GM12891 (cell line): Measurements from ENCODE around the gene ISG20.

Source experiments
- DNase-seq: peaks from one replicate; pipeline ENCODE4 v3.0.0; 2011; ENCODE audit warnings: low spot score; ENCODE audit not compliant: insufficient read length
- FAIRE-seq: peaks from 2 replicates; lab custom pipeline; 2011; peaks lifted over from hg19 to GRCh38; lab: Jason Lieb, UNC
- PAX5 ChIP-seq: IDR thresholded peaks from 2 replicates; pipeline ENCODE4 v1.6.1; 2011; ENCODE audit warnings: low read length, moderate library complexity, mild to moderate bottlenecking; ENCODE audit not compliant: insufficient read depth, severe bottlenecking
- POLR2A ChIP-seq: IDR thresholded peaks from 2 replicates; pipeline ENCODE4 v1.6.1; 2011; ENCODE audit warnings: low read depth, low read length, control low read depth
- POLR2AphosphoS5 ChIP-seq: IDR thresholded peaks from 2 replicates; pipeline ENCODE4 v1.6.1; 2011; ENCODE audit warnings: low read depth, low read length, control low read depth
- POU2F2 ChIP-seq: IDR thresholded peaks from 2 replicates; pipeline ENCODE4 v1.6.1; 2011; ENCODE audit warnings: low read depth, mild to moderate bottlenecking, control low read depth, low read length, moderate library complexity
- SPI1 ChIP-seq: IDR thresholded peaks from 2 replicates; pipeline ENCODE4 v1.6.1; 2011; ENCODE audit warnings: low read depth, low read length, control low read depth
- TAF1 ChIP-seq: IDR thresholded peaks from 2 replicates; pipeline ENCODE4 v1.6.1; 2011; ENCODE audit warnings: low read depth, low read length, control low read depth

The ISG20 gene

DNA sequence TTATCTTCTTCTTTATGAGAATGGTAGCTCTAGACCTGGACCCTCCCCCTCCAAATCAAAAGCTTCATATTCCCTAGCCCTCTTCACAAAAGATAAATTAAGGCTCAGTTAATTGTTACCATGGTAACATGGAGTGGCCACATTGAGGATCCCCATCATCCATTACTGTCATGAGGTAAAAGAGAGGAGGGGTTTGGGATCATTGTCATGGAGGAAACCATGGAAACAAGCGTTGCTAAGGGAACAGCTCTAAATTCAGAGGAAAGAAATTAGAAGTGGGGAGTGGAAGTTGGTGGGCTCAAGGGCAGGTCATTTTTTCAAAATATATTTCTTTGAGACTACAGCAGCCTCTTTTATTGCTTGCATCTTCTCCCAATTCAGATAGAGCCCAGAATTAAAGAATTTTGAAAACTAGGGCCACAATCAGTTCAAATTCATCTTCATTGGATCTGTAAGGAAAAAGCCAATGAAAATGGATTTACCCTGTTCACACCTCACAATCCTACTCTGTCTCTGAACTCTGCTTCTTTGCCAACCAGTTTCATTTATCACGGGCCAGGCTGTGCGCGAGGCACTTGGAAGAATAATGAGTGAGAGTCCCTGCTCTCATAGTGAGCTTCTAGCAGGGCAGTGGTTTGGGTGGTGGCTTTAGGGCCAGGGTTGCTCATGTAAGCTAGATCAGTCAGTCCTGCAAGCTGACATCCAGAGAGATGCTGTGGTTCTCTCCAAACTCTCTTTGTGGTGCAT, 29.3 kb upstream of the ISG20 start:
- no peak for TF ChIP-seq POLR2AphosphoS5
- no peak for TF ChIP-seq POU2F2
- no peak for TF ChIP-seq SPI1
- FAIRE-seq (no peak), DNase-seq (no peak)

DNA sequence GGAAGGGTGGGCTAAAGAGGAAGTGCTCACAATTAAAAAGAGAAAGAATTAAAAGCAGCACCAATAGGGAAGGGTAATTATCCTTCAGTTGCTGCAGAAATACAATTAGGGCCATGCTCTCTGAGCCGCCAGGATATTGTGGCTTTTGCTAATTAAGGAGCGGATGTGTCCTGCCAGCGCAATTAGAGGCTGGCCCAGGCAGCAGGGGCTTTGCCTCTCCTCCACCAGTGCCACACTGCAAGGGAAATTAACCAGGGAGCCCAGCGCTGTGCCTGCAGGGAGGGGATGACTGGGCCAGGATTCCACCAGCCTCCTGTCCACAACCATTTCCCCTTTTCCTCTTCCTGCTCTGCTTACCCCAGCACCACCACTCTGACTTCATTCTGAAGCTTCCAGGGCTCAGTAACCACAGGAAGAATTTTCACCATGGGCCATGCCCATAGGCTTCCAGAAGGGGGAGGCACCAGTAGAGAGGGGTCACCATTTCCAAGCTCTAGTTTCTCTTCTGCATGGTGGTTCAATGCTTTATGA, 28.1 kb upstream of the ISG20 start:
- FAIRE-seq (no peak), DNase-seq (no peak)
- no peak for TF ChIP-seq PAX5
- no peak for TF ChIP-seq TAF1
- TF ChIP-seq SPI1 = peak; percentile 32; the same call in 1 of the 2 replicates
- TF ChIP-seq POLR2A = no peak

DNA sequence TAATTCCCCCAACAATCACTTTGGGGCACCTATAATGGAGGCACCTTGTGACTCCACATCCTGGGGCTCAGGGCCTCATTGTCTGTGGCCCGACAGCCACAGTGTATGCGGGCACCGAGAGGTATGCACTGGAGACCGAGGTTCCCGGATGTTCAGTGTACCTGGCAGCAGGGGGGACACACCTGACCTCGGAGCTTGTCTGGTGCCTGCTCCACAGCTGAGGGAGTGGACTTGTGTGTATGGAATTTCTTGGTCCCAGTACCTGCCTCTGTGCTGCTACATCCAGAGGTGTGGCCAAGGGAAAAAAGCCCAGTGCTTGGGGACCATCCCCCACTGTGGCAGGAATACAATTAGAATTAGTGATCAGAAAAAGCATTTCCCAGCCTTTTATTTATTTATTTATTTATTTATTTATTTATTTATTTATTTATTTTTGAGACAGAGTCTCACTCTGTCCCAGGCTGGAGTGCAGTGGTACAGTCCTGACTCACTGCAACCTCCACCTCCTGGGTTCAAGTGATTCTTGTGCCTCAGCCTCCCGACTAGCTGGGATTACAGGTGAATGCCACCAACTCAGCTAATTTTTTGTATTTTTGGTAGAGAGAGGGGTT, 26.5 kb upstream of the ISG20 start:
- FAIRE-seq = no peak
- TF ChIP-seq PAX5 = no peak
- no peak for DNase-seq

DNA sequence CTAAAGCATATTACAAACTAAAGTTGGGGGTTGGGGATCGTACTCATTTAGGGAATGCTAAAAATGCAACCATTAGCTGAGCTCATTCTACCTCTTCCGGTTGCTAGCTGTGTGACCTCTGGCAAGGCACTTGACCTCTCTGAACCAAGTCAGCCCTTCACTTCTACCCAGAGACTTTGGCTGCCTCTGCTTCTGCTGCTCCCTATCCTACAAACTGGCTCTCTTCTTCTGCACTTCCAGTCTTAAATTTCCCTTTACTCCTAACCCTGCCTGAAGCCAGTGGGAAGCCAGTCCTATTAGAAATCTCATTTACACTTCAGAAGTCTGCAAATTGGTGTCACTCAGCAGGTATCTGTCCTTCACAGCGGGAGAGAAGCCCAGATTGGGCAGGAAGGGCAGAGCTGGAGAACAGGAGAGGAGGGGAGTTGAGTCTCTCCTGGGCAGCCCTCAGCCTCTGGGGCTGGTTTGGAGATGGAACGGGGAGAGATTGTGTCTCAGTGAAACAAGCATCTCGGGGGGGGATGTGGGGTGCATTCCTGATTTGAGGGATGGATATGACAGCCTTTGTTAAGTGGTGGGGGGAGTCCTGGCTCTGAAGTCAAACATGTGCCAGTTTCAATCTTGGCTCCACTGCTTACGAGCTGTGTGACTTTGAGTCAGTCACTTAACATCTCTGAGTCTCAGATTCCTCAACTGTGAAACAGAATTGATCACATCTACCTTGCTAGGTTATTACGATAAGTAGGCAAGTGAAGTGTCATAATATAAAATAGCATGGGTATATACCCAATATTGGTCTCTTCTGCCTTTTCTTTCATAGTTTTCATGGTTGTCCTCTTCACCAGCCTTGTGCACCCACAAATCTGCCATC, 25.5 kb upstream of the ISG20 start:
- DNase-seq (no peak), FAIRE-seq (peak; percentile 38)
- TF ChIP-seq TAF1 = no peak

DNA sequence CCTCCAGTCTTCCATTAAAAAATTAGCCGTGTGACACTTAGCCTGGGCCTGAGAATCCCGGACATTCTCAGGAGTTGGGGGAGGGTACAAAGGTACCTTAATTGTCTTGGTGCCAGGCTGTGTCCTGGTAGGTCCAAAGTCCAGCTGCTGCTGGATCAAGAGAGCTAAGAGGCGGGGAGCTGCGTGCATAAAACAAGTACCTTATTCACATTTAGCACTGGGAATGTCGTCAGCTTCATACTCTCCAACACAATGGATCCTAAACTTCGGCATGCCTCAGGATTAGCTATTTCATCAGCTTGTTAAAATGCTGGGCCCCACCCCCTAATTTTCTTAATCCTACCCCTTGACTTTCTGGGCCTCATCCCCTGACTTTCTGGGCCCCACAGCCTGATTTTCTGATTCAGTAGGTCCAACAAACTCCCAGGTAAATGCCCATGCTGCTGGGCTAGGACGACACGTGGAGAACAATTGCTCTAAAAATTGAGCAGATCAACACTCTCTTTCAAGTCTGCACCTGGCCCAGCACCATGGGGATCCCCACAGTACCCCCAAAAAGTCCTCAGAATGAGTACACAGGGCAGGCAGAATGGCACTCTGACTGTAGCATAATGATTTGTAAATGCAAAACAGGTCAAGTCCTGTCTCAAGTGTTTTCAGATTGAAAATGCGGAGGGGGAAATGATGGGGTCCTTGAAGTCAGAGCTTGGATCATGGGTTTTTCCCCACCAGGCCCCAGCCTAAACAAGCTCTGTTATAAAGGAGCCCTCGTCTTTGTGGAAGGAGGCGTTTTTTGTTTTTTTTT, 23.3 kb upstream of the ISG20 start:
- TF ChIP-seq POU2F2 (peak; percentile 83), PAX5 (no peak)
- FAIRE-seq = no peak
- DNase-seq = no peak

DNA sequence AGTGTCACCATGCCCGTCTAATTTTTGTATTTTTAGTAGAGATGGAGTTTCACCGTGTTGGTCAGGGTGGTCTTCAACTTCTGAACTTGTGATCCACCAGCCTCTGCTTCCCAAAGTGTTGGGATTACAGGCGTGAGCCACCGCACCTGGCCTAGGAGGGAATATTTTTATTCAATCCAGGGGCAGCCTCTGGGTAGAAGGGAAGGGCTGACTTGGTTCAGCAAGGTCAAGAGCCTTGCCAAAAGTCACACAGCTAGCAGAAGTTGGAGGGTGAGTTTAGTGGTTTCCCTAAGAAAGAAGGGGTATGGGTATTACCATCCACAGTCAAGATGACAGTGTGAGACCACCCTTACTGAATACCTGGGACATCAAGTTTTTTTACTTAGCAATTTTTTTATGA, 22.6 kb upstream of the ISG20 start:
- no peak for DNase-seq
- TF ChIP-seq TAF1 (no peak), POU2F2 (no peak), POLR2AphosphoS5 (no peak), POLR2A (no peak), PAX5 (no peak), SPI1 (no peak)
- no peak for FAIRE-seq

DNA sequence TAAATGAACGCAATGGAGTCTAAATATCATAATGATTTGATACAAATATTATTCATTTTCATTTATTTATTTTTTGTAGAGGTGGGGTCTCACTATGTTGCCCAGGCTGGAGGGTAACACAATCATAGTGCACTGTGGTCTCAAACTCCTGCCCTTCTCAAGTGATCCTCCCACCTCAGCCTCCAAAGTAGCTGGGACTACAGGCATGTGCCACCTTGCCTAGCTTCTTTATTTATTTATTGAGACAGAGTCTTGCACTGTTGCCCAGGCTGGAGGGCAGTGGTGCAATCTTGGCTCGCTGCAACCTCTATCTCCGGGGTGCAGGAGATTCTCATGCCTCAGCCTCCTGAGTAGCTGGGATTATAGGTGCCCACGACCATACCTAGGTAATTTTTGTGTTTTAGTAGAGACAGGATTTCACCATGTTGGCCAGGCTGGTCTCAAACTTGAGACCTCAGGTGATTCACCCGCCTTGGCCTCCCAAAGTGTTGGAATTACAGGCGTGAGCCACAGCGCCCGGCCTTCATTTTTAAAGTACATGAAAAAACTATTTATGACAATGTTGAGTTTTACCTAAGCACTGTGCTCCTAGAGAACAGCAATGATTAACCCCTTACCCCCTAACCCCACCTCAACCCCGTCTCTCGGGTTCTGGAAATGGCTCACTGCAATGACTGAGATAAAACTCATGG, 21.6 kb upstream of the ISG20 start:
- TF ChIP-seq SPI1 = no peak
- TF ChIP-seq PAX5 = no peak
- no peak for TF ChIP-seq TAF1
- no peak for TF ChIP-seq POLR2A
- TF ChIP-seq POLR2AphosphoS5 = no peak
- no peak for TF ChIP-seq POU2F2
- DNase-seq (no peak), FAIRE-seq (no peak)

DNA sequence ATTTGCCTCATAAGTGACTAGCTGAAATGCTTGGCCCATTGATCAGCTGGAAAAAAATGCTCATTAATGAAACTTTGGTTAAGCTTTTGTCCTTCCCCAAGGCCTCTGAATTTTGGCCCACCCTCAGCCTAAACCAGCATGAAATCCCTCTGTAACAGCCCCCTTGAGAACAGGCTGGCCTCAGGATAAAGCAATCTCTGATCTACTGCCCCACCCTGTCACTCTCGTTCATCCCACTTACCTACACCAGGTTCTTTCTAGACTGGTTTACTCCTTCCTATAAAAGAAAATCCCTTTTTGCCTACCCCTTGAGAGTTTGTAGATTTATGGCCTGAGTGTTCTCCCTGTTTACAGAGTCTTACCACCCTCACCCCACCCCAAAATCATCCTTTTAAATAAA, 21.0 kb upstream of the ISG20 start:
- DNase-seq (no peak), FAIRE-seq (no peak)
- TF ChIP-seq POLR2AphosphoS5 (no peak), TAF1 (no peak), POLR2A (no peak), SPI1 (no peak), POU2F2 (no peak), PAX5 (no peak)

DNA sequence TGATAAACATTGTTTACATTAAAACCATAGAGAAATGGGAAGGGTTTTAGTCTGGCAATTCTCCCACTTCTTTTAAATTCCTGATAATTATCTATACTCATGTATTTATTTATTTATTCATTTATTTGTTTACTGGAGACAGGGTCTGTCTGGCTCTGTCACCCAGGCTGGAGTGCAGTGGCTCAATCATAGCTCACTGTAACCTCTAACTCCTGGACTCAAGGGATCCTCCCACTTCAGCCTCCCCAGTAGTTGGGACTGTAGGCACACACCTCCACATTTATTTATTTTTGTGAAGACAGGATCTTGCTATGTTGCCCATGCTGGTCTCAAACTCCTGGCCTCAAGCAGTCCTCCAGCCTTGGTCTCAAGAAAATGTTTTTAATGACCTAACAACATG, 20.1 kb upstream of the ISG20 start:
- no peak for TF ChIP-seq POLR2AphosphoS5
- TF ChIP-seq SPI1 = no peak
- no peak for TF ChIP-seq PAX5
- TF ChIP-seq TAF1 = no peak
- TF ChIP-seq POLR2A = no peak
- no peak for TF ChIP-seq POU2F2
- FAIRE-seq = no peak
- DNase-seq = no peak

DNA sequence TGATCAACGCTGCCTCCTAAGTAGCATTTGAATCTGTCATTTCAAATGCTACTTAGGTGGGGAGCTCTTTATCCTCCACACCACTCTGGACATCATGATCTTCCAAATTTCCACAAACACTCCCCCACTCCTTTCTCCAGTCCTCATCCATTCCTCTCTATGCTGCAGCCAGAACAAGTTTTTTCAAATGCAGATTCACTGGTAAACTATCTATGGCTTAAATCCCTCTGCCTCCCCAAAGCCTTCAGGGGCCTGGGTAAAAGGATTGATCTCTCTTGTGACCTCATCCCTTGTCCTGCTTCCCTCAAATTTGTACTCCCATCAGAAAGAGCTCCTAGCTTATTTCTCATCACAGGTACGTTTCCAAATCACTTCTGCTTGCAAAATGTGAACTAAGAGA, 19.0 kb upstream of the ISG20 start:
- no peak for FAIRE-seq
- TF ChIP-seq POLR2A = no peak
- DNase-seq = no peak
